A673 (cell line): Measurements from ENCODE around the gene STARD3. TPM values are rescaled to one million over a fixed set of nuclear protein-coding genes. Genes with fewer than 3 reads are reported as not detected.

Experiments
- BruUV-seq: library from RNA; stranded (reverse); fragments of 400-500 nt; replicated peaks from 2 replicates; lab custom pipeline; 2021; lab: Mats Ljungman, UMichigan
- CTCF ChIA-PET: fragments of 300-600 bp; sonication (Branson Sonifier 250); formaldehyde crosslinking; loops from one replicate; lab custom pipeline; 2022; ENCODE audit warnings: antibody characterized with exemption; lab: Charles Lee
- POLR2A ChIA-PET: fragments of 300-600 bp; sonication (Branson Sonifier 250); formaldehyde crosslinking; loops from one replicate; lab custom pipeline; 2022; ENCODE audit warnings: antibody characterized with exemption; ENCODE audit not compliant: low non-redundant PET; lab: Charles Lee
- DNase-seq: peaks from one replicate; pipeline ENCODE4 v3.0.0-alpha.2; 2015; ENCODE audit warnings: low spot score
- H3K27ac ChIP-seq: fragments of 200-600 bp; sonication (generic); 2 replicates; pipeline ENCODE4 v1.5.1; 2016; ENCODE audit warnings: mixed run types, low read depth, mild to moderate bottlenecking, mixed read lengths, antibody characterized with exemption, low read length; ENCODE audit not compliant: poor library complexity, severe bottlenecking
- H3K27me3 ChIP-seq: fragments of 200-600 bp; sonication (generic); replicated peaks from 2 replicates; pipeline ENCODE4 v1.6.1; 2017; ENCODE audit warnings: mixed run types, low read depth, mild to moderate bottlenecking, mixed read lengths, antibody characterized with exemption, low read length; ENCODE audit not compliant: insufficient read depth, poor library complexity
- H3K36me3 ChIP-seq: fragments of 200-600 bp; sonication (generic); 2 replicates; pipeline ENCODE4 v1.6.1; 2016; ENCODE audit warnings: mixed run types, mild to moderate bottlenecking, mixed read lengths, antibody characterized with exemption, low read length; ENCODE audit not compliant: insufficient read depth, poor library complexity, severe bottlenecking
- H3K4me1 ChIP-seq: fragments of 200-600 bp; sonication (generic); 2 replicates; pipeline ENCODE4 v1.6.1; 2017; ENCODE audit warnings: mixed run types, mild to moderate bottlenecking, mixed read lengths, antibody characterized with exemption, low read length; ENCODE audit not compliant: insufficient read depth, poor library complexity, severe bottlenecking
- H3K4me3 ChIP-seq: fragments of 200-600 bp; sonication (generic); 2 replicates; pipeline ENCODE4 v1.5.1; 2016; ENCODE audit warnings: low read depth, mixed run types, mild to moderate bottlenecking, mixed read lengths, low read length; ENCODE audit not compliant: poor library complexity, severe bottlenecking
- H3K9me3 ChIP-seq: fragments of 200-600 bp; sonication (generic); 2 replicates; pipeline ENCODE4 v1.6.1; 2016; ENCODE audit warnings: mixed run types, low read depth, mild to moderate bottlenecking, mixed read lengths, antibody characterized with exemption, low read length; ENCODE audit not compliant: poor library complexity, severe bottlenecking
- EZH2 ChIP-seq: fragments of 200-600 bp; sonication (generic); IDR thresholded peaks from 2 replicates; pipeline ENCODE4 v1.6.1; 2017; ENCODE audit warnings: borderline replicate concordance, low read depth, mild to moderate bottlenecking, mixed read lengths, antibody characterized with exemption, low read length; ENCODE audit not compliant: poor library complexity, severe bottlenecking
- intact Hi-C: fragments of 100-400 bp; cut with micrococcal nuclease; formaldehyde crosslinking; loops from one replicate; pipeline ENCODE4 v1.10.0; 2022; ENCODE audit not compliant: unreplicated experiment
- total RNA-seq: library from RNA; stranded (reverse); gene quantifications from 2 replicates; pipeline ENCODE4 v1.2.3, GENCODE V29; 2021
- TF ChIP-seq, protein P1 (sequence below): fragments of 300-800, 200-600 bp; sonication (generic); conservative IDR thresholded peaks from 2 replicates; pipeline ENCODE4 v1.5.1; 2017; ENCODE audit warnings: low read depth, mild to moderate bottlenecking, antibody characterized with exemption, low read length, moderate library complexity, mixed read lengths

Gene STARD3
- total RNA-seq, 1 experiment from 2014 or later = 21.3 TPM

DNA sequence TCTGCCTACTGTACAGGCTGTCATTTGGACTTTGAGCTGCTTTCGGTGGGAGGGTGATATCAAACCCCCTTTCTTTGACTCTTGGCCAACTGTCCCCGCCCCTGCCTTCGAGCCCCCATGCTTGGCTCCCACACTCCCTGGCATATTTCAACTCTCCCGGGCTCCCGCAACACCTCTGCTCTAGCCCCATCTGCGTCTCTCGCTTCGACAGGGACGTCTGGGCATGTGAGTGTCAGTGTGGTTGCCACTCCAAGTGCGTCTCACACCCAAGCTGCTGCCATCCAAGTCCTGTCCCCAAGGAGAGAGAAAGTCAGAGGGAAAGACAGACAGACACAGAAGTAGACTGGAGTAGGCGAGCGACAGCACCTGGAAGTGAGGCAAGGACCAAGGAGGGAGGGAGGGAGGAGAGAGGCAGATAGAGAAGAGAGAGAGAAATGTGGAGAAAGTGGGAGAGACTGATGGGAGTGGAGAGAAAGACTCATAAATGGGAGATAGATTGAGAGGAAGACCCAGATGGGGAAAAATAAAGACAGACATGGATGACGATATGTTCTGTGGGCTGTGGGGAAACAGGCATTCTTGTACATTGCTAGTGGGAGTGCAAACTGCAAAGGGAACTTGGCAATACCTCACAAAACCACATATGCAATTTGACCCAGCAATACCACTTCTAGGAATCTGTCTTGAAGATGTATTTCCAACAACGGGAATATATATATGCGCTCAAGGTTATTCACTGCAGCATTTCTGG, 11.8 kb downstream of the STARD3 start:
- Histone ChIP-seq H3K9me3 (no peaks in the 10 kb centered on the region), H3K36me3 (no peaks in the 10 kb centered on the region), H3K27ac (no peak overlapping the region), H3K4me3 (no peak overlapping the region), H3K4me1 (no peaks in the 10 kb centered on the region), H3K27me3 (no peaks in the 10 kb centered on the region)
- POLR2A ChIA-PET = no interaction called here
- no peak for DNase-seq
- intact Hi-C loops = no loop called here
- BruUV-seq = no TSS peak
- CTCF ChIA-PET = no interaction called here
- TF ChIP-seq, protein P1, sequence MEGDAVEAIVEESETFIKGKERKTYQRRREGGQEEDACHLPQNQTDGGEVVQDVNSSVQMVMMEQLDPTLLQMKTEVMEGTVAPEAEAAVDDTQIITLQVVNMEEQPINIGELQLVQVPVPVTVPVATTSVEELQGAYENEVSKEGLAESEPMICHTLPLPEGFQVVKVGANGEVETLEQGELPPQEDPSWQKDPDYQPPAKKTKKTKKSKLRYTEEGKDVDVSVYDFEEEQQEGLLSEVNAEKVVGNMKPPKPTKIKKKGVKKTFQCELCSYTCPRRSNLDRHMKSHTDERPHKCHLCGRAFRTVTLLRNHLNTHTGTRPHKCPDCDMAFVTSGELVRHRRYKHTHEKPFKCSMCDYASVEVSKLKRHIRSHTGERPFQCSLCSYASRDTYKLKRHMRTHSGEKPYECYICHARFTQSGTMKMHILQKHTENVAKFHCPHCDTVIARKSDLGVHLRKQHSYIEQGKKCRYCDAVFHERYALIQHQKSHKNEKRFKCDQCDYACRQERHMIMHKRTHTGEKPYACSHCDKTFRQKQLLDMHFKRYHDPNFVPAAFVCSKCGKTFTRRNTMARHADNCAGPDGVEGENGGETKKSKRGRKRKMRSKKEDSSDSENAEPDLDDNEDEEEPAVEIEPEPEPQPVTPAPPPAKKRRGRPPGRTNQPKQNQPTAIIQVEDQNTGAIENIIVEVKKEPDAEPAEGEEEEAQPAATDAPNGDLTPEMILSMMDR = no peak
- TF ChIP-seq EZH2 = no peak

- no peak for DNase-seq
- intact Hi-C loops = no loop called here
- TF ChIP-seq, protein P1 = no peak
- TF ChIP-seq EZH2 = no peak
- no peaks in the 10 kb centered on the region for H3K4me1 ChIP-seq
- POLR2A ChIA-PET = no interaction called here
- no peaks in the 10 kb centered on the region for H3K27me3 ChIP-seq
- CTCF ChIA-PET = no interaction called here
- no peaks in the 10 kb centered on the region for H3K9me3 ChIP-seq
- no peaks in the 10 kb centered on the region for H3K36me3 ChIP-seq
- no peak overlapping the region for H3K4me3 ChIP-seq
- no peak overlapping the region for H3K27ac ChIP-seq
- BruUV-seq = no TSS peak
These were observed 13.2 kb downstream of the STARD3 start for GRCh38 chr17:39650121-39650579.

DNA sequence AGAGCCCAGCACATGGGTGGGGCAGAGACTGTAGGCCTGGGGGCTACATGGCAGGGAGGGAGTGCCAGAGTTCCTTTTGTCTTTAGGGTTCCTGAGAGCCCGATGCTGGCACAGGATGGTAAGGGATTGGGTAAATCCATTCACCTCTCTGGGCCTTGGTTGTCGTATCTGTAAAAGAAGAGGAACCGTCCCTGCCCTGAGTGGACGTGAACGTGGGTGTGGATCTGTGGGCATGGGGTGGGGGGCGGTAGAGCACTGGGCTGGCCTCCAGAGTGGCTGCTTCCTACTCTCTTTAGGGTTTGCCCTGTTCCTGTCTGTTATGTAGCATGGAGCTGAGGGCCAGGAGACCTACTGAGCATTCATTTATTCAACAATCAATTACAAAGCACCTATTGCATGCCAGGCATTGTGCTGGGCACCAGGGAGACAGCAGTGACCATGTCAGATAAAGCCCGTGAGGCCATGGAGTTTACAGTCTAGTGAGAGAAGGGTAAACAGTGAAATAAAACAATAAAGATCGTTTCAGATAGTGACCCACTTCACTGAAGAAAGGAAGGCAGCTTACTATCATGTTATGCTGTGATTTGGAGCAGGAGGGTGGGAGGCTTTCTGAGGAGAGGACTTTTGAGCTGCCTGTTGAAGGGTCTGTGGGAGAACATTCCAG, 15.1 kb downstream of the STARD3 start:
- no peak for DNase-seq
- ChIA-PET POLR2A (no interaction called here), CTCF (no interaction called here)
- H3K4me3 ChIP-seq = no peak overlapping the region
- no peaks in the 10 kb centered on the region for H3K9me3 ChIP-seq
- intact Hi-C loops = no loop called here
- no peak overlapping the region for H3K27ac ChIP-seq
- TF ChIP-seq EZH2 = no peak
- TF ChIP-seq, protein P1 = no peak
- no peaks in the 10 kb centered on the region for H3K27me3 ChIP-seq
- H3K4me1 ChIP-seq = no peaks in the 10 kb centered on the region
- no peaks in the 10 kb centered on the region for H3K36me3 ChIP-seq
- BruUV-seq = no TSS peak
